Measurements from ENCODE around the gene CLEC20A.

DNA sequence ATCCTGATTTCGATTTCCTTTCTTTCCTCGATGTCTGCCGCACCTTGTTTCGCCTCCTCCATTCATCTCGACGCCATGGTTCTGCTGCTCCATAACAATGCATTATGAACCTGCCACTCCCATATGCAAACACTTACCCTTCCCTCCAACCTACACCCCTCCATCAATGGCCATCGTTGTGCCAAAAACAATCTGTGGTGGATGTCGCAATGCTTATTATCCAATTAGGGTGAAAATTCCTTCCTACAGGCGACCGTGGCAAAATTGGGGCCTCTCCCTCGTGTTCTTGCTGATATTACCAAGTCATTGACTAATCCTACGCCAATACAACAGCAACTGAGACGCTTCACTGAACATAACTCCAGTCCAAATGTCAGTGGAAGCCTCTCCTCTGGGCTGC, 40.3 kb downstream of the CLEC20A start:
- no peak for TF ChIP-seq MCM5 (IDR thresholded peaks at IDR 0.05; ENCODE audit: low read depth)
- TF ChIP-seq, protein P1, sequence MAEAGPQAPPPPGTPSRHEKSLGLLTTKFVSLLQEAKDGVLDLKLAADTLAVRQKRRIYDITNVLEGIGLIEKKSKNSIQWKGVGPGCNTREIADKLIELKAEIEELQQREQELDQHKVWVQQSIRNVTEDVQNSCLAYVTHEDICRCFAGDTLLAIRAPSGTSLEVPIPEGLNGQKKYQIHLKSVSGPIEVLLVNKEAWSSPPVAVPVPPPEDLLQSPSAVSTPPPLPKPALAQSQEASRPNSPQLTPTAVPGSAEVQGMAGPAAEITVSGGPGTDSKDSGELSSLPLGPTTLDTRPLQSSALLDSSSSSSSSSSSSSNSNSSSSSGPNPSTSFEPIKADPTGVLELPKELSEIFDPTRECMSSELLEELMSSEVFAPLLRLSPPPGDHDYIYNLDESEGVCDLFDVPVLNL (CRISPR knock-in tag; IDR thresholded peaks at IDR 0.05; ENCODE audit: low read depth): no peak
- no peak for TF ChIP-seq EP300 (IDR thresholded peaks at IDR 0.05; ENCODE audit: low read length)
- TF ChIP-seq HDAC6 (IDR thresholded peaks at IDR 0.05; ENCODE audit: low read depth, low read length): no peak
- no peak for TF ChIP-seq MEF2D (tag; conservative IDR thresholded peaks at IDR 0.05; ENCODE audit: low read depth)
- TF ChIP-seq, protein P2, sequence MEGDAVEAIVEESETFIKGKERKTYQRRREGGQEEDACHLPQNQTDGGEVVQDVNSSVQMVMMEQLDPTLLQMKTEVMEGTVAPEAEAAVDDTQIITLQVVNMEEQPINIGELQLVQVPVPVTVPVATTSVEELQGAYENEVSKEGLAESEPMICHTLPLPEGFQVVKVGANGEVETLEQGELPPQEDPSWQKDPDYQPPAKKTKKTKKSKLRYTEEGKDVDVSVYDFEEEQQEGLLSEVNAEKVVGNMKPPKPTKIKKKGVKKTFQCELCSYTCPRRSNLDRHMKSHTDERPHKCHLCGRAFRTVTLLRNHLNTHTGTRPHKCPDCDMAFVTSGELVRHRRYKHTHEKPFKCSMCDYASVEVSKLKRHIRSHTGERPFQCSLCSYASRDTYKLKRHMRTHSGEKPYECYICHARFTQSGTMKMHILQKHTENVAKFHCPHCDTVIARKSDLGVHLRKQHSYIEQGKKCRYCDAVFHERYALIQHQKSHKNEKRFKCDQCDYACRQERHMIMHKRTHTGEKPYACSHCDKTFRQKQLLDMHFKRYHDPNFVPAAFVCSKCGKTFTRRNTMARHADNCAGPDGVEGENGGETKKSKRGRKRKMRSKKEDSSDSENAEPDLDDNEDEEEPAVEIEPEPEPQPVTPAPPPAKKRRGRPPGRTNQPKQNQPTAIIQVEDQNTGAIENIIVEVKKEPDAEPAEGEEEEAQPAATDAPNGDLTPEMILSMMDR (IDR thresholded peaks at IDR 0.05 in 2 of 3, conservative IDR thresholded peaks at IDR 0.05 in 1 of 3; ENCODE audit: insufficient read depth in 2 of 3, low read depth in 1 of 3, low read length in 3 of 3): no peak
- TF ChIP-seq ZBTB7A (IDR thresholded peaks at IDR 0.05; ENCODE audit: borderline replicate concordance, control insufficient read depth, low read depth, low read length): no peak
- no peak for TF ChIP-seq TBP (optimal IDR thresholded peaks at IDR 0.05; ENCODE audit: low read depth, low read length)
- no peak for TF ChIP-seq ARNT (IDR thresholded peaks at IDR 0.05)
- no peak for TF ChIP-seq ZC3H4 (CRISPR knock-in tag; IDR thresholded peaks at IDR 0.05; ENCODE audit: borderline replicate concordance)
- TF ChIP-seq BRCA1 (IDR thresholded peaks at IDR 0.05): no peak
- no peak for TF ChIP-seq BRCA1 (CRISPR knock-in tag; IDR thresholded peaks at IDR 0.05)

Measured in K562 (cell line).